HG02623 (cell line): ENCODE measurements around the gene KRTAP4-9.
"Not testable (repeated sequence)": the region's sequence is repeated elsewhere in the genome, so short reads cannot be mapped to it uniquely, and the experiment has no call there.

Experiments used
- ATAC-seq: cut with Tn5 transposase; IDR thresholded peaks from one replicate; pipeline ENCODE4 v1.9.1; 2021; ENCODE audit warnings: moderate library complexity; ENCODE audit not compliant: unreplicated experiment

KRTAP4-9 gene

DNA sequence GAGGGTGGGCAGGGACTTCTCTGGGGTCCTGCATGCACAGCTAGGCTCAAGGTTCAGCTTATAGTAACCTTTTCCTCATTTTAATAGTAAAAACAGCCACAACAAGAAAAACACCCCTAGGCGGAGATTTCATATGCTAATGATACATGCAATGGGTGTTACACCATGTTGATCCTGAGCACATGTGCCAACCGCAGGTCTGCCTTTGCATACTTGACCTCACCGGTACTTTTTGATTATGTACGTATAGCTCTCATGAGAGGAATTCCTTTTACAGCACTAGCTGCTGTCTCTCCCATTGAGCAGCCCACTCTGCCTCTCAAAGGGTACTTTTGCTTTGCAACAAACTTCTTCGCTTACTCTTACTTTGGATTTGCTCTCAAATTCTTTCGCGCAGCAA, 9.1 kb upstream of the KRTAP4-9 start:
- no peak for ATAC-seq

DNA sequence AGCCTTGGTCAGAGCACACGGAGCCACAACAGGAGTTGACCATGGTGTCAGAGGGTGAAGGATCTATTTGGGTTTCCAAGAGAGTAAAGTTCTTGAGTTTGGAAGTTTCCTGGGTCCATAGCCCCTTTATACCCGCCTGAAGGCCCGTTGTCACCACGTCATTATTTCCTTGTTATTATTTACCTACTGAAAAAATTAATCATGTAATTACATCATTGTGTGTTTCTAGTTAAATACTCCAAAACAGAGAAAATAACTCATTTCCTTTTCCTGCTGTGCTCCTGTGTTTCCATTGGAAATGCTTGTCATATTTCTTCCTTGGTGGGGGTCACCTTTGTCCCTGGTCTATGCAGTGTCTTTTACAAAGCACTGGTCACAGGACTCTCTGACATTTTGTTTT, 7.1 kb upstream of the KRTAP4-9 start, which contains the start of gene KRTAP4-8:
TSS of gene KRTAP4-8 (minus strand) at position 101 of the 400 bp plus-strand sequence. CDS start at position 43, 58 bp downstream.
- ATAC-seq, result no peak

DNA sequence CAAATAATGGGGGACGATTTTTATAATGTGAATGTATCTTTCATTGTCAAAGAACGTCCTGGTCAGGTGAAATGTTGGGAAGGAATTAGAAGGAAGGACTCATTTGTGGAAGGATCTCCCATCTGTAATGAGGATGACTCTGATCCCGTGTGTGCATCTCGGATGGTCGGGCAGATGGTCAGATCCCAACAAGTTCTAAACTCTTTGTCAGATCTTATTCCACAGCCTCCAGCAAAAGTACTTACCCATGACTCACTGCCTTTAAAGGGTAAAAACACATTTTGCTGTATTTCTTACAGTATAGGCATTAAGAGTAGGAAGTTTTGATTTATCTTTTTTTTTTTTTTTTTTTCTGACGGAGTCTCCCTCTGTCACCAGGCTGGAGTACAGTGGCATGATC, 6.7 kb upstream of the KRTAP4-9 start:
- no peak for ATAC-seq

DNA sequence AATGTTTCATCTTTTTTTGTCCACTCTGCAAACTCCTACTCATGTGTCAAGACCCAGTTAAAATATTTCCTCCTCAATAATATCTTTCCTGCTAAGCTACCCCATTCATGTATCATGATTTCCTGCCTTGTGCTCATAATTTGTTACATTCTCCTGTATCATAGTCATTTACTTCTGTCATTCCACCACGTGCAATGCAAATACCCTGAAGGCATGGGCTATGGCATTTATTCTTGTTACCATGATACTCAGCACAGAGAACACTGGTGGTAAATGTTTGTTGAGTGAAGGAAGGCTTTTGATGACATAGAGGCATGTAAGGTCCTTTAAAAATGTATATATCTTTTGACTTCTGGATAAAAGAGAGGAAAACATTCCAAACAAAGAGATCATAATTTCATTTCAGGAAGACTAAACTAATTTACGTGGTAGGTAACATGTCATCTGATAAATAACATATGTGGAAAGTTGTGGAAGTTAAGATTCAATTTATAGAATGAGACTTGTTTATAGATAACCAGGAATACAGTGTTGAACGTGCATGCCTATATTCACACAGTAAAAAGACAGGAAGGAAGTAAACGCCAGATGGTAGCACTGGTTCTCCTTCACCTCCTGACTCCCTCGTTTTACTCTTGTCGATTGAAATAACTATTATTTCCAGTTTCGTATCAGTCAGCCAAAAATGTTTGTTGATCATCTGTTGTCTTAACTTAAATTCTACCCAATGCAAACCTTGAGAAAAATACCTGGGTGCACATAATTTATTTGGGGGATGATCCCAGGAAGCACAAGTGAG, 5.3 kb upstream of the KRTAP4-9 start:
- ATAC-seq, result not testable (repeated sequence)

DNA sequence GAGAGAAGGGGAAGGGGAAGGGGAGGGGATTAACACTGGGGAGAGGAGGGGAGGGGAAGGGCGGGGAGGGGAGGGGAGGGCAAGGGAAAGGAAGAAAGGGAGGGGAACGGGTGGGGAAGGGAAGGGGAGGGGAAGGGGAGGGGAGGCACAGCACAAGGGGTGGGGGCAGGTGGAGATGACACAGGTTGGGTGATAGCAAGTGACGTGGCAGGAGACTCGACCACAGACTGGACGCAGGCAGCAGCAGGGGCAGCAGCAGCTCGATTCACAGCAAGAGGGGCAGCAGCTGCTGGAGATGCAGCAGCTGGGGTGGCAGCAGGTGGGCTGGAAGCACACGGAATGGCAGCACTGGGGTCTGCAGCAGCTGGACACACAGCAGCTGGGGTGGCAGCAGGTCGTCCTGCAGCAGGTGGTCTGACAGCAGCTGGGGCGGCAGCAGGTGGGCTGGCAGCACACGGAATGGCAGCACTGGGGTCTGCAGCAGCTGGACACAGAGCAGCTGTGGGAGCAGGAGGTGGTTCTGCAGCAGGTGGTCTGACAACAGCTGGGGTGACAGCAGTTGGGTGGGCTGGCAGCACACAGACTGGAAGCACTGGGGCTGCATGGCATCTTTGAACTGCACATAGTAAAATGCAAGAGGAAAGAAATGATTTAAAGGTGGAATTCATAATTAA, 3.5 kb upstream of the KRTAP4-9 start, which contains the start of gene KRTAP4-16:
TSS of gene KRTAP4-16 (minus strand) at position 624 of the 674 bp plus-strand sequence. CDS start at position 624, 0 bp downstream.
- ATAC-seq, result no peak

DNA sequence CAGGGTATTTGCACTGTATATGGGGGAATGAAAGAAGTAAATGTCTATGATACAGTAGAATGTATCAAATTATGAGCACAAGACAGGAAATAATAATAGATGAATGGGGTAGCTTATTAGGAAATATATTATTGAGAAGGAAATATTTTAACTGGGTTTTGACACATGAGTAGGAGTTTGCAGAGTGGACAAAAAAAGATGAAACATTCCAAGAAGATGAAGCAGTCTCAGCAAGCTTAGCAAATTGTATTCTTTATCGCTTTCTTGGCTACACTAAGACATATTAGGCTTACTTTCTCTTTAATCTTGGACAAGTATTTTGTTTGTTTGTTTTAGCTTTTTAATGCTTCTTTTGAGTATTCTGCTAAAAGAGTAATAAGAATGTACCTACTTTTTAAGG, 1.3 kb upstream of the KRTAP4-9 start:
- ATAC-seq, result no peak

DNA sequence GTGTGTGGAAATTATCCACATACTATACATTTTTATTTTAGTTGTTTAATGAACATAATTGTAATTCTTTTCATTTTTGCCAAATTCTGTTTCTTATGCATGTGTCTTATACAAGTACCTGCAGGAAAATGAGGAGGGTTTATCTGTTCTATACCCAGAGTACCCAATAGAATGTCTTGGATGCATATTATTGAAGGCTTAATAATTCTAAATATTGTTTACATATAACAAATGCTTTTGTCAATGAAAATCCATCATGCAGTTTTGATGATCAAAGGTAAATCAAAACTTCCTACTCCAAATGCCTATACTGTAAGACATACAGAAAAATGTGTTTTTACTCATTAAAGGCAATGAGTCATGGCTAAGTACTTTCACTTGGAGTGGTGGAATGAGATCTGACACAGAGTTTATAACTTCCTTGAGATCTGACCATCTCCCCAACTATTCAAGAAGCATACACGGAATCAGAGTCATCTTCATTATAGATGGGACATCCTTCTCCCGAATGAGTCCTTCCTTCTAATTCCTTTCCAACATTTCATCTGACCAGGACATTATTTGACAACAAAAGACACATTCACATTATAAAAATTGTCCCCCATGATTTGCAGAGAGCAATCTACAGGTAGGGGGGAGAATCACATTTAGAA, 677 bp upstream of the KRTAP4-9 start:
- ATAC-seq, result not testable (repeated sequence)

DNA sequence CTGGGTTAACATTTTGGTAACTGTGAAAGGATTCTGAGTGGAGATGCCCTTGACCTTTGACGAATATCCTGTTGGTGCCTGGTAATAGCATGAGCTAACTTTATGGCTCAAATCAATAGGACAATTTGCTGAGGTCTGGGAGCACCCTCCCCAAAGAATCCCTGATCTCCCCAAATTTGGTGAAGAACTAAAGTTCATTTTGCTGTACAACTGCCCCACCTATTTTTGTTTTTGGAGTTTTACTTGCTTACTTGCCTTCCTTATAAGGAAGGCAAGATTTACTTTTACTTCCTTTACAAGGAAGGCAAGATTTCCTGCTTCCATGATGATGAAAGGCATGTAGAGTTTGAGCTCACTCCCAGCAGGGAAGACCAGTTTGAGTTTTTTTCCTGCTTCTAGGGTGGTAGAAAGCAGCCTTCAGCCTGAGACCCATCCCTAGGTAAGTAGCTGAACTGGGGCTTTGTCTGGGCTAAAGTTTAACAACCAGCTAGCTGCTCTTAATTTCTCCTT, 2.8 kb downstream of the KRTAP4-9 start:
- no peak for ATAC-seq

DNA sequence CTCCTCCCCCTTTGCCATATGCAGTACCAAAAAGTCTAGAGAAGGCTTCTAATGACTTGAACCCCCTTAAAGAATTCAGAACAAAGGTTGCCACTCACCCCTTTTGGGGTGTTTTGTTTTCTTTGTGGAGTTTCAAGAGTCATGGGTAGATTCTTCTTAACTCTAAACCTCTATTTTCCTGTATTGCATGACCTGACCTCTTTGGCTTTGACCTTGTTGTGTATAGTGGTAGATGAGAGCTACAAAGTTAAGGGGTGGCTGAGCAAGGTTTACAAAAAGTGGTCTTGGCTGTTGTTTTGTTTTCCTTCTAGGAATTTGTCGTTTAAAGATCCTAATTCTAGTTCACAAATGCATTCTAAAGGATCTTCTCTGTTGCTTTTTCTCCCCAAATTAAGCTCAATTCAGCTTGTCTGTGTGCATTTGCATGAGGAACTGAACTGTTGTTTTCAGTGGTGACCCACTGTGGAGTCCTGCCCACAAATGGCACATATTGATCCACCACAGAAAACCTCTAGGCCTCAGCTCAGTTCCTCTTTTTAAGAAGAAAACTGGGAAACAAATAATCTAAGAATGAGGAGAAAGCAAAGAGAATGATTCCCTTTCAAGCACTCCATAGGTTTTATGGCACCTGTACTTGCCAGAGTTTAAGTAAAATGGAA, 3.7 kb downstream of the KRTAP4-9 start:
- ATAC-seq, result not testable (repeated sequence)

DNA sequence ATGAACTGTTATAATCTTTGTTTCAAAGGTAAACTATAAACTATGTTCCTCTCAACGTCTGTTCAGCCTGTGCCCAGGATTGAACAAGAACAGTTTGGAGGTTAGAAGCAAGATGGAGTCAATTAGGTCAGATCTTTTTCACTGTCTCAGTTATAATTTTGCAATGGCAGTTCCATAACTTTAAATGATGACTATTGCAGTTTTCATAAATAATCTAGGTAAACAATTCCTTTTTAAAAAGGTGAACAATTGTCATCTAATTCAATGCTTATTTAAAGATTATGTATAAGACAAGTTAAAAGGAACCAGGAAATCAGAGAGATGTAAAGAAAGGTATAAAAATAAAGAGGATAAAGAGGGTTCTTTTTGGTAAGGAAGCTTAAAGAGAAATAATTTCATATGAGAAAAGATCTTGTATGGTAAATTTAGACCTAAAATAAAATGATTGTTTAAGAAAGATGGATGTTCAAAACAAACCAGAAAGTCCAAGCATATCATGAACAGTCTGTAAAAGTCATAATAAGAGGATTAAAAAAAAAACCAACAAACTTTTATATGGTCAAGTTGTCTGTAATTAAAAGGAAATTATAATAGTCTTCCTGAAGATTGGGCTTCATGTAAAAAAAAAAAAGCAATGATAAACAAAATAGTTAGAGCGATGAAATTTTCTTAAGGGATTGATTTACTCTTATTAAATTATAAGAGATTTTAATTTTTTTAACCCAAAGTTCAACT, 6.1 kb downstream of the KRTAP4-9 start:
- ATAC-seq, result no peak

DNA sequence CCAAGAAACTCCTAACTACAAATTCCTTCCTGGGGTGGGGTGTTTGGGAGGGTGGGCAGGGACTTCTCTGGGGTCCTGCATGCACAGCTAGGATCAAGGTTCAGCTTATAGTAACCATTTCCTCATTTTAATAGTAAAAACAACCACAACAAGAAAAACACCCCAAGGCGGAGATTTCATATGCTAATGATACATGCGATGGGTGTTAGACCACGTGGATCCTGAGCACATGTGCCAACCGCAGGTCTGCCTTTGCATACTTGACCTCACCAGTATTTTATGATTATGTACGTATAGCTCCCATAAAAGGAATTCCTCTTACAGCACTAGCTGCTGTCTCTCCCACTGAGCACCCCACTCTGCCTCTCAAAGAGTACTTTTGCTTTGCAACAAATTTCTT, 11.1 kb downstream of the KRTAP4-9 start:
- ATAC-seq, result no peak

DNA sequence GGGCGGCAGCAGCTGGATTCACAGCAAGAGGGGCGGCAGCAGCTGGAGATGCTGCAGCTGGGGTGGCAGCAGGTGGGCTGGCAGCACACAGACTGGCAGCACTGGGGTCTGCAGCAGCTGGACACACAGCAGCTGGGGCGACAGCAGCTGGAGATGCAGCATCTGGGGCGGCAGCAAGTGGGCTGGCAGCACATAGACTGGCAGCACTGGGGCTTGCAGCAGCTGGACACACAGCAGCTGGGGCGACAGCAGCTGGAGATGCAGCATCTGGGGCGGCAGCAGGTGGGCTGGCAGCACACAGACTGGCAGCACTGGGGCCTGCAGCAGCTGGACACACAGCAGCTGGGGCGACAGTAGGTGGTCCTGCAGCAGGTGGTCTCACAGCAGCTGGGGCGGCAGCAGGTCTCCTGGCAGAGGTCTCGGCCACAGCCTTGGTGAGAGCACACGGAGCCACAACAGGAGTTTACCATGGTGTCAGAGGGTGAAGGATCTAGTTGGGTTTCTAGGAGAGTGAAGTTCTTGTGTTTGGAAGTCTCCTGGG, 12.7 kb downstream of the KRTAP4-9 start, which contains the start of gene KRTAP4-11:
TSS of gene KRTAP4-11 (minus strand) at position 528 of the 541 bp plus-strand sequence. CDS start at position 470, 58 bp downstream.
- not testable (repeated sequence) for ATAC-seq

DNA sequence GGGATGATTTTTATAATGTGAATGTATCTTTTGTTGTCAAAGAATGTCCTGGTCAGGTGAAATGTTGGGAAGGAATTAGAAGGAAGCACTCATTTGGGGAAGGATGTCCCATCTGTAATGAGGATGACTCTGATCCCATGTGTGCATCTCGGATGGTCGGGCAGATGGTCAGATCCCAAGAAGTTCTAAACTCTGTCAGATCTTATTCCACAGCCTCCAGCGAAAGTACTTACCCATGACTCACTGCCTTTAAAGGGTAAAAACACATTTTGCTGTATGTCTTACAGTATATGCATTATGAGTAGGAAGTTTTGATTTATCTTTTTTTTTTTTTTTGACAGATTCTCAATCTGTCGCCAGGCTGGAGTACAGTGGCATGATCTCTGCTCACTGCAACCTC, 13.5 kb downstream of the KRTAP4-9 start:
- ATAC-seq, result no peak

DNA sequence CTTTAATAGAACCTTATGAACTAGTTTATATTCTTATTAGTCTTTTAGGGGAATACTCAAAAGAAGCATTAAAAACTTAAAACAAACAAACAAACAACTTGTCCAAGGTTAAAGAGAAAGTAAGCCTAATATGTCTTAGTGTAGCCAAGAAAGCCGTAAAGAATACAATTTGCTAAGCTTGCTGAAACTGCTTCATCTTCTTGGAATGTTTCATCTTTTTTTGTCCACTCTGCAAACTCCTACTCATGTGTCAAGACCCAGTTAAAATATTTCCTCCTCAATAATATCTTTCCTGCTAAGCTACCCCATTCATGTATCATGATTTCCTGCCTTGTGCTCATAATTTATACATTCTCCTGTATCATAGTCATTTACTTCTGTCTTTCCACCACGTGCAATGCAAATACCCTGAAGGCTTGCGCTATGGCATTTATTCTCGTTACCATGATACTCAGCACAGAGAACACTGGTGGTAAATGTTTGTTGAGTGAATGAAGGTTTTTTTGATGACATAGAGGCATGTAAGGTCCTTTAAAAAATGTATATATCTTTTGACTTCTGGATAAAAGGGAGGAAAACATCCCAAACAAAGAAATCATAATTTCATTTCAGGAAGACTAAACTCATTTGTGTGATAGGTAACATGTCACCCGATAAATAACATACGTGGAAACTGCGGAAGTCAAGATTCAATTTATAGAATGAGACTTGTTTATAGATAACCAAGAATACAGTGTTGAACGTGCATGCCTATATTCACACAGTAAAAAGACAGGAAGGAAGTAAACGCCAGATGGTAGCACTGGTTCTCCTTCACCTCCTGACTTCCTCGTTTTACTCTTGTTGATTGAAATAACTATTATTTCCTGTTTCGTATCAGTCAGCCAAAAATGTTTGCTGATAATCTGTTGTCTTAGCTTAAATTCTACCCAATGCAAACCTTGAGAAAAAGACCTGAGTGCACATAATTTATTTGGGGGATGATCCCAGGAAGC, 14.8 kb downstream of the KRTAP4-9 start:
- ATAC-seq, result not testable (repeated sequence)

DNA sequence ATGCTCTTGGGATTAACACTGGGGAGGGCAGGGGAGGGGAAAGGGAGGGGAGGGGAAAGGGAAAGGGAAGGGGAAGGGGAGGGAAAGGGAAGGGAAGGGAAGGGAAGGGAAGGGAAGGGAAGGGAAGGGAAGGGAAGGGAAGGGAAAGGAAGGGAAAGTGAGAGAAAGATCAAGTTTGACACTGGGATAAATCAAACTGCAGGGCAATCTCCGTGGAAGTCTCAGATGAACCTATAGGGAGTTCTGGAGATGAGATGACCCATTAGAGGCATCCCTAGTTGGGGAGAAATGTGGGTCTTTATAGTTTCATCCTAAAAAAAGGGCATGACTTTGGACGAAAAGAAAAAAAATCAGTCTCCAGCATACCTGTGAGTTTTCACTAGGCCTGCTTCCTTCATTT, 16.6 kb downstream of the KRTAP4-9 start:
- ATAC-seq, result no peak

DNA sequence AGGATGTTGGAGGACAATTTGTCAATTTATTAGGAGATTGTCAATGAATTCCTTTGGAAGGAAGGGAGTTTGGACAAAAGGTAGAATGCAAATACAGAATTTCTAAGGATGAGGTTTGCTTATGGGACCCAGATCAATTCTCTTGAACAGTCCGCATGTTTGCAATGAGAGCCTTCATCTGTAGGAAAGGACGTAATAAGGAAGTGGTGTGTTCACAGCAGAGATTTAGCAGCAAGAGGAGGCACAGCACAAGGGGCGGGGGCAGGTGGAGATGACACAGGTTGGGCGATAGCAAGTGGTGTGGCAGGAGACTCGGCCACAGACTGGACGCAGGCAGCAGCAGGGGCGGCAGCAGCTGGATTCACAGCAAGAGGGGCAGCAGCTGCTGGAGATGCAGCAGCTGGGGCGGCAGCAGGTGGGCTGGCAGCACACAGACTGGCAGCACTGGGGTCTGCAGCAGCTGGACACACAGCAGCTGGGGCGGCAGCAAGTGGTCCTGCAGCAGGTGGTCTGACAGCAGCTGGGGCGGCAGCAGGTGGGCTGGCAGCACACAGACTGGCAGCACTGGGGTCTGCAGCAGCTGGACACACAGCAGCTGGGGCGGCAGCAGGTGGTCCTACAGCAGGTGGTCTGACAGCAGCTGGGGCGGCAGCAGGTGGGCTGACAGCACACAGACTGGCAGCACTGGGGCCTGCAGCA, 18.3 kb downstream of the KRTAP4-9 start:
- ATAC-seq, result not testable (repeated sequence)

DNA sequence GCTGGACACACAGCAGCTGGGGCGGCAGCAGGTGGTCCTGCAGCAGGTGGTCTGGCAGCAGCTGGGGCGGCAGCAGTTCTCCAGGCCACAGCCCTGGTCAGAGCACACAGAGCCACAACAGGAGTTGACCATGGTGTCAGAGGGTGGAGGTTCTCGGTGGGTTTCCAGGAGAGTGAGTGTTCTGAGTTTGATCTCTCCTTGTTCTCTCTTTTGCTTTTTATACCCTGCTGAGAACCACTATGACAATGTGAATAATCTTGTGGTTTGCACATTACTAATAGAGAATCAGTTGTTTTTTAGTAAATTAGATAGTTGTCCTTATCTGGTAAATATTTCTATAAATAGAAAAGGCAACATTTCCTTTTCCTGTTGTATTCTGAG, 18.8 kb downstream of the KRTAP4-9 start, which contains the start of gene KRTAP4-12:
TSS of gene KRTAP4-12 (minus strand) at position 192 of the 381 bp plus-strand sequence. CDS start at position 132, 60 bp downstream.
- not testable (repeated sequence) for ATAC-seq

DNA sequence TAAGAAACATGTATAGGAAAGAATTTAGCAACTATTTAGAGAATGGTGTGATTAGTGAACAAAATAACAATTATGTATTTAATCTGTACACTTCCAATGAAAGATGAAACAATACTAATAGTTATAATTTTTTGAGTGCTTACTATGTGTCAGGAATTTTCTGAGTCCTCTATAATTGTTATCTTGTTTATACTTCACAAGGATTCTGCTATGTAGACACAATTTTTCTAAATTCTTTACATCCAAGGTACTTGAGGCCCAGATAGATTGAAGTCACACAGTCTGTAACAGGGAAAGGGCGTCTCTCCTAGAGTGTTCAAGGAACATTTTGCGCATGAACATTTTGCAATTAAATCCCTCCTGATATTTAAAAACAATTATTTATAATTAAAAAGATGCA, 19.9 kb downstream of the KRTAP4-9 start:
- ATAC-seq, result no peak
